Endometrium (tissue), 2 donors: ENCODE data around the gene POTEF.
"Not testable (repeated sequence)": the region's sequence is repeated elsewhere in the genome, so short reads cannot be mapped to it uniquely, and the experiment has no call there.

Source experiments
- FAIRE-seq: peaks from 2 replicates; lab custom pipeline; 2012; peaks lifted over from hg19 to GRCh38; lab: Jason Lieb, UNC
- donor health status: control.
- donor health status: control.

Gene POTEF

GRCh38 chr2:130129120-130129829 is at the start of gene POTEF:
Gene POTEF (minus strand): TSS chr2:130129222. CDS start chr2:130120515, 8,707 bp downstream.
- FAIRE-seq, result not testable (repeated sequence)

- not testable (repeated sequence) for FAIRE-seq
These were observed 45.8 kb upstream of the POTEF start for GRCh38 chr2:130174866-130175265.

- FAIRE-seq, result no peak
These were observed 40.9 kb upstream of the POTEF start for GRCh38 chr2:130169896-130170295.

GRCh38 chr2:130169163-130169562 is 40.1 kb upstream of the POTEF start:
- FAIRE-seq, result not testable (repeated sequence)

GRCh38 chr2:130166611-130167010 is 37.6 kb upstream of the POTEF start:
- not testable (repeated sequence) for FAIRE-seq

GRCh38 chr2:130165293-130166016 is 36.4 kb upstream of the POTEF start:
- no peak for FAIRE-seq

- FAIRE-seq, result no peak
These were observed 33.9 kb upstream of the POTEF start for GRCh38 chr2:130162968-130163367.

GRCh38 chr2:130162486-130162885 is 33.5 kb upstream of the POTEF start:
- FAIRE-seq, result not testable (repeated sequence)

GRCh38 chr2:130160838-130161705 is 32.0 kb upstream of the POTEF start:
- FAIRE-seq, result not testable (repeated sequence)

- FAIRE-seq, result no peak
These were observed 31.1 kb upstream of the POTEF start for GRCh38 chr2:130160131-130160530.

GRCh38 chr2:130159376-130159775 is 30.4 kb upstream of the POTEF start:
- not testable (repeated sequence) for FAIRE-seq

- no peak for FAIRE-seq
These were observed 29.6 kb upstream of the POTEF start for GRCh38 chr2:130158631-130159030.

- FAIRE-seq, result not testable (repeated sequence)
These were observed 28.9 kb upstream of the POTEF start for GRCh38 chr2:130157825-130158514.

GRCh38 chr2:130157354-130157753 is 28.3 kb upstream of the POTEF start:
- FAIRE-seq, result not testable (repeated sequence)

GRCh38 chr2:130156624-130157004 is 27.6 kb upstream of the POTEF start:
- no peak for FAIRE-seq

- not testable (repeated sequence) for FAIRE-seq
These were observed 27.1 kb upstream of the POTEF start for GRCh38 chr2:130155956-130156623.

- no peak for FAIRE-seq
These were observed 26.0 kb upstream of the POTEF start for GRCh38 chr2:130154773-130155765.

GRCh38 chr2:130154423-130154770 is 25.4 kb upstream of the POTEF start:
- FAIRE-seq, result not testable (repeated sequence)

- FAIRE-seq, result not testable (repeated sequence)
These were observed 24.9 kb upstream of the POTEF start for GRCh38 chr2:130153721-130154422.
